Muscle of arm (tissue), 12 donors: ENCODE measurements around the gene EIF4G3. TPM values are rescaled to one million over a fixed set of nuclear protein-coding genes. Genes with fewer than 3 reads are reported as not detected.
"Not testable (repeated sequence)": the region's sequence is repeated elsewhere in the genome, so short reads cannot be mapped to it uniquely, and the experiment has no call there.

ENCODE experiments used
- DNase-seq: peaks from one replicate; pipeline ENCODE4 v3.0.0-alpha.2; 2013
- polyA plus RNA-seq, 12 donors: library from polyadenylated mRNA; unstranded; fragments of 120-200 nt; gene quantifications; one replicate each; pipeline ENCODE4 v1.2.1, GENCODE V29; 2013; ENCODE audit not compliant: insufficient read length in 12 of 12

The EIF4G3 gene
- polyA plus RNA-seq, 12 donors: 31.5 to 63.8 (median 37.7) TPM; not detected in 1

GRCh38 chr1:20956272-20956671 is 220.4 kb downstream of the EIF4G3 start:
- no peak for DNase-seq

GRCh38 chr1:20950679-20951078 is 226.0 kb downstream of the EIF4G3 start:
- DNase-seq: no peak

GRCh38 chr1:20949871-20950590 is 226.7 kb downstream of the EIF4G3 start:
- DNase-seq: no peak

GRCh38 chr1:20948101-20948500 is 228.6 kb downstream of the EIF4G3 start:
- no peak for DNase-seq

- no peak for DNase-seq
Measured at GRCh38 chr1:20947409-20947808, 229.3 kb downstream of the EIF4G3 start.

- no peak for DNase-seq
Measured at GRCh38 chr1:20936621-20937020, 240.1 kb downstream of the EIF4G3 start.

- DNase-seq: no peak
Measured at GRCh38 chr1:20936216-20936615, 240.5 kb downstream of the EIF4G3 start.

GRCh38 chr1:20935717-20936116 is 241.0 kb downstream of the EIF4G3 start:
- no peak for DNase-seq

GRCh38 chr1:20932437-20932977 is 244.2 kb downstream of the EIF4G3 start:
- DNase-seq: no peak

- no peak for DNase-seq
Measured at GRCh38 chr1:20931930-20932436, 244.7 kb downstream of the EIF4G3 start.

GRCh38 chr1:20930427-20930826 is 246.3 kb downstream of the EIF4G3 start:
- DNase-seq: no peak

GRCh38 chr1:20928146-20928545 is 248.6 kb downstream of the EIF4G3 start:
- no peak for DNase-seq

- peak; percentile 12 for DNase-seq
Measured at GRCh38 chr1:20921285-20921684, 255.4 kb downstream of the EIF4G3 start.

- DNase-seq: no peak
Measured at GRCh38 chr1:20913242-20913641, 263.5 kb downstream of the EIF4G3 start.

GRCh38 chr1:20907526-20907925 is 269.2 kb downstream of the EIF4G3 start:
- DNase-seq: not testable (repeated sequence)

- DNase-seq: no peak
Measured at GRCh38 chr1:20903437-20903836, 273.3 kb downstream of the EIF4G3 start.

GRCh38 chr1:20900056-20900455 is 276.6 kb downstream of the EIF4G3 start:
- no peak for DNase-seq

- no peak for DNase-seq
Measured at GRCh38 chr1:20899154-20899972, 277.3 kb downstream of the EIF4G3 start.

GRCh38 chr1:20896826-20897225 is 279.9 kb downstream of the EIF4G3 start:
- DNase-seq: no peak

GRCh38 chr1:20893931-20894330 is 282.8 kb downstream of the EIF4G3 start:
- no peak for DNase-seq

- no peak for DNase-seq
Measured at GRCh38 chr1:20891091-20891490, 285.6 kb downstream of the EIF4G3 start.

GRCh38 chr1:20887246-20887645 is 289.5 kb downstream of the EIF4G3 start:
- no peak for DNase-seq

GRCh38 chr1:20885121-20885520 is 291.6 kb downstream of the EIF4G3 start:
- no peak for DNase-seq
